Thyroid gland (tissue), 4 donors: ENCODE measurements around the gene HIPK2.

Source experiments
- CTCF ChIP-seq, 6 experiments: fragments of 200-600 bp in 3 of 6; fragments of 450-650 bp in 3 of 6; sonication (generic) in 3 of 6; IDR thresholded peaks; one replicate each; pipeline ENCODE4 v1.5.1; 2016 to 2019; ENCODE audit warnings: antibody characterized with exemption in 6 of 6, mild to moderate bottlenecking in 2 of 6, inconsistent platforms in 1 of 6, moderate library complexity in 1 of 6
- POLR2A ChIP-seq, 2 donors: fragments of 450-650 bp; IDR thresholded peaks; one replicate each; pipeline ENCODE4 v1.6.1; 2017; ENCODE audit warnings: antibody characterized with exemption in 2 of 2, mild to moderate bottlenecking in 2 of 2, moderate library complexity in 1 of 2

- TF ChIP-seq CTCF (IDR thresholded peaks at IDR 0.05) (no peak), POLR2A (IDR thresholded peaks at IDR 0.05) (no peak)
These were observed 65.6 kb downstream of the HIPK2 start for GRCh38 chr7:139711991-139712743.
